Measurements from ENCODE around the gene CD9.

GRCh38 chr12:6275928-6276887 lies 76.0 kb downstream of the CD9 start:
- TF ChIP-seq CTCF (IDR thresholded peaks at IDR 0.05) = no peak
- TF ChIP-seq EZH2 (IDR thresholded peaks at IDR 0.05; ENCODE audit: borderline replicate concordance, insufficient read depth, low read depth, low read length, poor library complexity, severe bottlenecking) = no peak

Measured in B cell (primary cell).